ENCODE data around the gene TMC7. TPM values are rescaled to one million over a fixed set of nuclear protein-coding genes. Genes with fewer than 3 reads are reported as not detected.

The TMC7 gene
- total RNA-seq, 1 donor from 2014 or later, result 1.6 TPM

DNA sequence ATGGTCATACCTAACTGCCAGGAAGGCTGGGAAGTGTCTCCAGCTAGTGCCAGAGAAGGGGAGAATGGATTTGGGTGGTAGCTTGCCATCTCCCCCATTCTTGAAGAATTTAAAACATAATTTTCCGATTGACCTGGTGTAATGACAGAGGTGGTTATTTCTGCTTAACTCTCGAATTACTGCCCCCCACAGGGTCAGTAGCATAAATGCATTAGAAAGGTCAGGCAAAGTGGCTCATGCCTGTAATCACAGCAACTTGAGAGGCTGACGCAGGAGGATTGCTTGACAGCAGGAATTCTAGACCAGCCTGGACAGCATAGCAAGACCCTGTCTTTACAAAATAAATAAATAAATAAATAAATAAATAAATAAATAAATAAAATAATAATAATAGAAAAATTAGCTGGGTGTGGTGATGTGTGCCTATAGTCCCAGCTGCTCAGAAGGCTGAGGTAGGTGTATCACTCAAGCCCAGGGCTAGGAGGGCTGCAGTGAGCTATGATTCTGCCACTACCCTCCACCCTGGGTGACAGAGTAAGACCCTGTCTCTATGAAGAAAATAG lies 27.5 kb downstream of the TMC7 start:
- TF ChIP-seq CTCF (IDR thresholded peaks at IDR 0.05; ENCODE audit: unreplicated experiment), result no peak
- H3K27me3 Mint-ChIP-seq (ENCODE audit: low read depth), result no peaks in the 10 kb centered on the region
- H3K36me3 Mint-ChIP-seq, result peaks cover 4% of the 10 kb centered on the region
- no peak overlapping the region for H3K4me3 Mint-ChIP-seq
- H3K4me1 Mint-ChIP-seq, result no peaks in the 10 kb centered on the region
- no peak for DNase-seq (ENCODE audit: low spot score in 2 of 2, unreplicated experiment in 2 of 2)
- no peak overlapping the region for H3K27ac Mint-ChIP-seq
- H3K9me3 Mint-ChIP-seq, result peaks cover 6% of the 10 kb centered on the region

DNA sequence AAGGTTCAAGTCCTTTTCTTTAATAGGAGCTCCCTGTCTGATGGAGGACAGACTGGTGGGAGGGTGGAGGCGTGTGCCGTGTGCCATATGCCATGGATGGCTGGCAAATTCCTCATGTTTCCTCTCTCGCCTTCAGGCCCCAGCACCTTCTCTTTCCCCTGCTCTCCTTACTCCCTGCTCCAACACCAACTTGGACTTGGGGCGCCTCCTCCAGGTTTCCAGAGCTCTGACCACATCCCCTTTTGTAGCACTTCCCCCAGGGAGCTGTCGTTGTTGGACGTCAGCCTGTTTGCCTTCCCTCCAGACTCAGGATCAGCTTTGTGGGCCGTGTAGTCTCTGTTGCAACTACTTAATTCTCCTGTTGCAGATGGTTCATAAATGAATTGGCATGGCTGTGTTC lies 30.7 kb downstream of the TMC7 start:
- H3K4me3 Mint-ChIP-seq, result no peak overlapping the region
- H3K9me3 Mint-ChIP-seq, result peaks cover 6% of the 10 kb centered on the region
- H3K27ac Mint-ChIP-seq, result no peak overlapping the region
- TF ChIP-seq CTCF (IDR thresholded peaks at IDR 0.05; ENCODE audit: unreplicated experiment), result no peak
- peaks cover 4% of the 10 kb centered on the region for H3K36me3 Mint-ChIP-seq
- no peak for DNase-seq (ENCODE audit: low spot score in 2 of 2, unreplicated experiment in 2 of 2)
- no peaks in the 10 kb centered on the region for H3K27me3 Mint-ChIP-seq (ENCODE audit: low read depth)
- H3K4me1 Mint-ChIP-seq, result no peaks in the 10 kb centered on the region

- no peak for TF ChIP-seq CTCF (IDR thresholded peaks at IDR 0.05; ENCODE audit: unreplicated experiment)
- Mint-ChIP-seq H3K4me3 (no peak overlapping the region), H3K4me1 (no peaks in the 10 kb centered on the region), H3K27me3 (ENCODE audit: low read depth) (no peaks in the 10 kb centered on the region), H3K9me3 (peaks cover 3% of the 10 kb centered on the region), H3K36me3 (no peaks in the 10 kb centered on the region), H3K27ac (no peak overlapping the region)
- no peak for DNase-seq (ENCODE audit: low spot score in 2 of 2, unreplicated experiment in 2 of 2)
Observed at GRCh38 chr16:19017179-19017578, 33.4 kb downstream of the TMC7 start.

DNA sequence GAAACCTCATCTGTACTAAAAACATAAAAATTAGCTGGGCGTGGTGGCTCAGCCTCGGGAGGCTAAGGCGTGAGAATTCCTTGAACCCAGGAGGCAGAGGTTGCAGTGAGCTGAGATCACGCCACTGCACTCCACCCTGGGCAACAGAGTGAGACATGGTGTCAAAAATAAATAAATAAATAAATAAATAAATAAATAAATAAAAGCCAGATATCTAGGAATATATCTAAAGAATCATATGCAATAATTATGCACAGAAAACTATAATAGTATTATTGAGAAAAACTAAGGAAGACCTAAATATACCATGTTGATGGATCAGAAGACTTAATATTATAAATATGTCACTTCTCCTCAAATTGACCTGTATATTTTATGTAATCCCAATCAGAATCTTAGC lies 37.0 kb downstream of the TMC7 start:
- peaks cover 3% of the 10 kb centered on the region for H3K9me3 Mint-ChIP-seq
- no peaks in the 10 kb centered on the region for H3K4me1 Mint-ChIP-seq
- no peak overlapping the region for H3K27ac Mint-ChIP-seq
- H3K36me3 Mint-ChIP-seq, result no peaks in the 10 kb centered on the region
- DNase-seq (ENCODE audit: low spot score in 2 of 2, unreplicated experiment in 2 of 2), result no peak
- no peaks in the 10 kb centered on the region for H3K27me3 Mint-ChIP-seq (ENCODE audit: low read depth)
- no peak for TF ChIP-seq CTCF (IDR thresholded peaks at IDR 0.05; ENCODE audit: unreplicated experiment)
- H3K4me3 Mint-ChIP-seq, result no peak overlapping the region

DNA sequence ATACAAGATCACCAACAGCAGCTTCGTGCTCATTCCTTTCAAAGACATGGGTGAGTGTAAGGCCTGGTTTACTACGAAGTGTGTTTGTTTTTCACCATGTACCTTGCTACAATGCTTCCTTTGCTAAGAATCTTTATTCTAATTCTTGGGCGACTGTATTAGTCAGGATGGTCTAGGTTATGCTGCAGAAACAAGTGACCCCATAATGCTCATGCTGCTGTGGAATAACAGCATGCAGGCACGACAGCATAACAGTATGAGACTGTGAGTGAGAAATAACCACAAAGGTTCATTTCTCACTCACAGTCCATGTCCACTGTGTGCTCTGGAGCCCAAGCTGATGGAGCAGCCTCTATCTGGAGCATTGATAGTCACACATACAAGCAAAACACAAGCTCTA lies 38.0 kb downstream of the TMC7 start:
- H3K4me1 Mint-ChIP-seq, result no peaks in the 10 kb centered on the region
- no peak overlapping the region for H3K27ac Mint-ChIP-seq
- H3K4me3 Mint-ChIP-seq, result no peak overlapping the region
- no peaks in the 10 kb centered on the region for H3K27me3 Mint-ChIP-seq (ENCODE audit: low read depth)
- no peak for DNase-seq (ENCODE audit: low spot score in 2 of 2, unreplicated experiment in 2 of 2)
- no peak for TF ChIP-seq CTCF (IDR thresholded peaks at IDR 0.05; ENCODE audit: unreplicated experiment)
- H3K36me3 Mint-ChIP-seq, result no peaks in the 10 kb centered on the region
- peaks cover 3% of the 10 kb centered on the region for H3K9me3 Mint-ChIP-seq

GRCh38 chr16:19027416-19027815 lies 43.7 kb downstream of the TMC7 start:
- peaks cover 3% of the 10 kb centered on the region for H3K36me3 Mint-ChIP-seq
- no peak overlapping the region for H3K27ac Mint-ChIP-seq
- TF ChIP-seq CTCF (IDR thresholded peaks at IDR 0.05; ENCODE audit: unreplicated experiment), result no peak
- no peaks in the 10 kb centered on the region for H3K27me3 Mint-ChIP-seq (ENCODE audit: low read depth)
- no peak for DNase-seq (ENCODE audit: low spot score in 2 of 2, unreplicated experiment in 2 of 2)
- H3K4me3 Mint-ChIP-seq, result no peak overlapping the region
- no peaks in the 10 kb centered on the region for H3K9me3 Mint-ChIP-seq
- peaks cover 2% of the 10 kb centered on the region for H3K4me1 Mint-ChIP-seq
